SKM-1 (cell line): ENCODE data around the gene MTOR.
"Not testable (repeated sequence)": the region's sequence is repeated elsewhere in the genome, so short reads cannot be mapped to it uniquely, and the experiment has no call there.

Experiments used
- DNase-seq: peaks from one replicate; lab custom pipeline; 2025; ENCODE audit not compliant: unreplicated experiment; lab: John Stamatoyannopoulos, UW

The MTOR gene

DNA sequence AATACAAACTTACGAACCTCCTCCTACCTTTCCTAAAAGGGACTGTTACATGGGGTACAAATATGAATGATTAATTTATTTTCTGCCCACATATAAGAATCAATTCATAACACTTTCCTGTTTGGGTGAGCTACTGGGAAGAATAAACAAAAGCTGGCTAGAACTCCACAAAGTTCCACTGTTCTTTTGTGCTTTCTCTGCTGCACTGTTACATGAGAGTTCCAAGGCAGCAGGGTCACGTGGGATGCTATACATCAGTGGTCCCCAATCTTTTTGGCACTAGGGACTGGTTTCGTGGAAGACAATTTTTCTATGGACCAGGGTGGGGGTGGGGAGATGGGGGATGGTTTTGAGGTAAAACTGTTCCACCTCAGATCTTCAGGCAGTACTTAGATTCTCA, 75.4 kb downstream of the MTOR start:
- DNase-seq = no peak

DNA sequence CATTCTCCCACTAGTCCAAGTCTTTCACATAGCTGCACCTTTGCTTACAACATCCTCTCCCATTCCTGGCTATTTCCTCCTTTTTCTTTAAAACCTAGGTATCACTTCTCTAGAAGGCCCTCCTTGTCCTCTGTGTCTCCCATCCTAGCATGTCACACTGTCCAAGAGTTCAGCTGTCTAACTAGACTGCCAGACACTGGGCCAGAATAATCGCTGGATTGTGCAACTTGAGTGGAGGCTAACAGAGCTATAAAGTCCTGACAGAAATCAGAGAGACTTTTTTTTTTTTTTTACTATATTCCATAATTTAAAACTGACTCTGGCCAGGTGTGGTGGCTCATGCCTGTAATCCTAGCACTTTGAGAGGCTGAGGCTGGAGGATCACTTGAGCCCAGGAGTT, 77.4 kb downstream of the MTOR start:
- no peak for DNase-seq

DNA sequence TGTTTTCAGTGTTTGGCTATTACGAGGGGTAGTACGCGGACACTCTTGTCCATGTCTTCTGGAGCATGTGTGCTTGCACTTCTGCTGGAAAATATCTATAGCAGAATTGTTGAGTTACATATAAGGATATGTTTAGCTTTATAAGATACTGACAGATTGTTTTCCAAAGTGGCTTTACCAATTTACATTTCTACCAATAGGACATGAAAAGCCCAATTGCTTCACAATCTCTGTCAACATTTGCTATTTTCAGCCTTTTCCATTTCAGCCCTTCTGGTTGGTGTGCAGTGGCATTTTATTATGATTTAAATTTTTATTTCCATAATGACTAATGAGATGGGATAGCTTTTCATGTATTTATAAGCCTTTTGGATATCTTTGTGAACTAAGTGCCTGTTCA, 79.5 kb downstream of the MTOR start:
- no peak for DNase-seq

DNA sequence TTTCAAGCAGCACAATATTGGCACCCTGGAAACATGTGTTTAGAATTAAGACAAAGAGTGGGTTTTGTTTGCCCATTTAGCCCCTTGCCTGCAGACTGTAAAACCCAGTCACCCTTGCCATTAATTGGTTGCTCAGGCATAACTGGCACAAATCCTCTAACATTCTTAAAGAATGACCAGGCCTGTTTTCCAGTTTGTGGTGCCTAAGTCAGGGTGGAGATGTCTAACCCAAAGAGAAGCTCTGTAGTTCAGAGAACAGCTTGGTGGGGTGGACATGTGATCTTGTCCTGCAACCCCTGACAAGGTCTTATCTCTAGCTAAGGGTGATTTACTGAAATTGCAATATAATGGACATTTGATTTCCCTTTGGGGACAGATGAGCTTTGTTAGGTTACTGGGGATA, 82.0 kb downstream of the MTOR start:
- no peak for DNase-seq

DNA sequence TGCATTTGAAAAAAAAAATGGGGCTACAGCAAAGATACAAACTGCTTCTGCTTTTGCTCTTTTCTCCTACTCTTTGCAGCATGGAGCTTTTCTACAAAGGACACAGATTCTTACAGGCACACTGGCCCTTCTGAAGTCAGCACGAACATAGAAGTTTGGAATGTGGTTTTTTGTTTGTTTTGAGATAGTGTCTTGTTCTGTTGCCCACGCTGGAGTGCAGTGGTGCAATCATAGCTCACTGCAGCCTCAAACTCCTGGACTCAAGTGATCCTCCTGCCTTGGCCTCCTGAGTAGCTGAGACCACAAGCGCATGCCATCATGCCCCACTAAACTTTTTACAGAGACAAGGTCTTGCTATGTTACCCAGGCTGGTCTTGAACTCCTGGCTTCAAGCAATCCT, 82.6 kb downstream of the MTOR start:
- not testable (repeated sequence) for DNase-seq

DNA sequence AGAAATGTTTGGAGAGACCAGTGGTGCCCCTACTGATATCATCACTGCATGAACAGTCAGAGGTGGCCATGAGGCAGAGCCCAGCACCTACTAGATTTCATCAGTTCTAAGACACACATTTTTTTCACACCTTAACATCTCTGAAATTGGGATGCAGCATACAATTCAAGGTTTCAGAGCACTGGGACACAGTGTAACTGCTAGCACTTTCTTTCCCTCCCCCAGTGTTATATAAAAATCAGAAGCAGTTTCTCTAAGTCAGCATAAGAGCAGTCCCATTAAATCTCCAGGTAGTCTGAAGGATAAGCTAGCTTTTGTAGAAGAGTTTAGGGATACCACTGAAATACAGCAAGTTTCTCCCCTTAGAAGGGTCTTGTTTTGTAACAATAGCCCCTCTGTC, 83.2 kb downstream of the MTOR start:
- no peak for DNase-seq

DNA sequence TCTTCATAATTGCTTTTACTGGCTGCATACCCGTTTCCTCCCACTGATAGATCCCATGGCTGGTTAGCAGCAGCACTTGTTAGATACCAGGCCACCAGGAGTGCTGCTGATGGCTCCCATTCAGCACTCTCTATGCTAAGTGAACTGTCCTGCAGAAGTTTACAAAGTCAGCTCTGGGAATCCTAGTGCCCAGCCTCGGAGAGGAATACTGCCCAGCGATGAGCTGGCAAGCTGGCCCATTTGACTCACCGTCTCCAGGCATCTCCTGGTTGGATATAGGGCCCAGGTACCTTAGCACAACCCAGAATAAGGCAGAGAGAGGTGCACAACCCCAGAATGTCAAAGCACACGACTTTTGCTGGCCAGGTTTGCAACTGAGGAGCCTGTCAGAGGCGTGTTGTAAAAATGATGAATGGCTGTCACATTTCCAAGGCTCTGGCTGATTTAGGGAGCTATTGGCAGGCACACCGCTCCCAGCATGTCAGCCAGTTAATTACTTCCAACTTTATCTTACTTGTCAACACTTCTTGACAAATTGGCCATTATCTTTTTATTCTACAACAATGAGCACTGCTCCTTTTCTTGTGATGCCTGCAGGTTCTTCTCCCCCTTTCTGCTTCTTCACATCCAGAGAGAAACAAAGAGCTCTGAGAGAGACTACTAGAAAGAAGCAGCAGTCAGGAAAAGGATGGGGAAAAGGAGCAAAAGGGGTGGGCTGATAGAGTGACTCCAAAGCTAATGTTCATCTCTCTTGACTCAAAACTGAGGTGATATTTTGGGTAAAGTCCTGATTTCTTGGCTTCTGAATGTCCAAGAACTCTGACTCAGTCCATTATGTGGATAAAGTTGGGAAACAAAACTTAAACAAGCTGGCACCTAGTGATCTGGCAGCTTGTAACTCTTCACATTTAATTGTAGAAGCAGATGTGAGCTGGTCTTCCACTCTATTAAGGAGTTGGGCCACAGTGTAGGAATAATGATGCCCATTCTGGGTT, 84.0 kb downstream of the MTOR start:
- DNase-seq = no peak

DNA sequence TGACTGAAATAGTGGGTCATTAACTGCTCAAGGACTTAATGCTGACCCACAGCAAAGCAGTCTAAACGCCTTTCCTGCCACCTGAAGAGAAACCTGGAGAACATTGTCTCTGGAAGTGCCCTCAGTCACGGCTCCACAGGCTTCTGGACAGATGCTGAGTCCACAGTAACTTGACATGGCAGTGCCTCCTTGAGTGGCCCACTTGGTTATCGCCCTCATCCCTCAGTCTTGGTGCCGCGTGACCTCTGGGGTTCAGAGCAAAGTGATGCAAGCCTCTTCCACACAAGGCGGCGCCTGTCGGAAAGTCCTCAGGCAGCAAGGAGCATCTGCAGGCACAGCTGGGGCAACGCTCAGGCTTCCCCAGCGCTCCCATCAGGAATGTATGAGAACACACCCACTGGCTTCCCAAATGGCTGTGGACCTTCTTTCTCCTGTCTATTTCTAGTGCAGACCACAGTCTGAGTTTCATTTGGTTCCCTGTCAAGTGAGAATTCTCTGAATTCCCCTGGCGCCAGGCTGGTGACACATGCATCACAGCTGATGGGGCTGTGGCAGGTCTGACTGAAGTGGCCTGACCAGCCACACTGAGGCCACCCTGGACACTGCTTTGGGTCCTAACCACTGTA, 86.2 kb downstream of the MTOR start:
- DNase-seq = no peak

DNA sequence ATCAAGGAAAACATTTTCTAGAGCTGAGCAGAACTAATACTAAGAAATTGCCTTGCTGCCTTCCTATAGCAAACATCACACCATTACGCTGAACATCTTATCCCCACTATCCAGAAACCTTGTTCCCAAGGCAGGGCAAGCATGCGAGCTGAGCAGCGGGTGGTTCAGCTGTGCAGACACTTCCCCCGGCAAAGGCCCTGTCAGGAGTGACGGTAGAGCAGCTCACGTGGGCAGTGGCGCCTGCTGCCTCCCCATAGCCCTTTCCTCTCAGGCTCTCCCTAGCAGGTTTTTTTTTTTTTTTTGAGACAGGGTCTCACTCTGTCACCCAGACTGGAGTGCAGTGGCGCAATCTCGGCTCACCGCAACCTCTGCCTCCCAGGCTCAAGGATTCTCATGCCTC, 86.9 kb downstream of the MTOR start:
- no peak for DNase-seq

DNA sequence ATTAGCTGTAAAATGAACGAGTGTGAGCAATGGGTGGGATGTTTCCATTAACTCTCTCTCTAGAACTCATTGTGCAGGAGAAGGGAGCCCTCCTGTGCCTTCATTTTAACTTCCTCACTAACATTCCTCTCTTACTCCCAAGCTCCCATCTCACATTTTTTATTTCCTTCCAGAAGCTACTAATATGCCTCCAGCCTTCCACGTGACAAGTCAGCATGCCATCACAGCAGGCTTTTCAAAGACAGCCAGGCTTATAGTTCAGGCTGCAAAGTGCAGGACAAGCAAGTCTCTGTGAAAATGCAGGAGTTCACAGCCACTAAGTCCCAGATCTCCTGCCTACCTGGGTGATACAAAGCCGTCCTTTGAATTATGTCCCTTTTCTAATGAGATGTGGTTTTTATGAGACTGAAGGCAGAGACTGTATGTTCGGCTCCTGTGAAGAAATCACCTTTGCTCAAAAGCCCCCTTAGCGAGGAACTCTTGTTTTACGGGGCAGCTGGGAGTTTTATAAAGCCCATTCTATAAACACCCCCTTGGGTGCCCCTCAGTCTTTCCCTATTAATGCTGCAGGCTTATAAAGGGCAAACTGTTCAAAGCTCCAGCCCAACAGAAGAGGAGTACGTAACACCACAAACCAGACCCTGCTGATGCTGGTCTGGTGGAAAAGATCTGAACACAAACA, 87.9 kb downstream of the MTOR start:
- DNase-seq = no peak

DNA sequence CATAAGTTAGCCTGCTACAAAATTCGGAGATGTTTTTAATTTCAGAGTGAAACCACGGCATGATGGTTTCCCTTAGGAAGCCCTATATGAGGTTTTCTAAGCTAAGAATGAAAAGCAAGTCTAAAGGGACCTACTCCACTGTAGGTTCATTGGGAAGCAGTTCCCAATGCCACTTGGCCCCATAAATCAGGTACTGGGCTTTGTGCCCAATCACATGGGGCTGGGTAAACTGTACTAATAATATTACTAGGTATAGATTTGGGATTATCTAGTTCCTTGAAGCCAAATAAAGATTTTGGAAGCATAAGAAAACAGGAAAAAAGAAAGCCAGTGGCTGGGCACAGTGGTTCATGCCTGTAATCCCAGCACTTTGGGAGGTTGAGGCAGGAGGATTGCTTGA, 92.2 kb downstream of the MTOR start:
- DNase-seq = no peak

DNA sequence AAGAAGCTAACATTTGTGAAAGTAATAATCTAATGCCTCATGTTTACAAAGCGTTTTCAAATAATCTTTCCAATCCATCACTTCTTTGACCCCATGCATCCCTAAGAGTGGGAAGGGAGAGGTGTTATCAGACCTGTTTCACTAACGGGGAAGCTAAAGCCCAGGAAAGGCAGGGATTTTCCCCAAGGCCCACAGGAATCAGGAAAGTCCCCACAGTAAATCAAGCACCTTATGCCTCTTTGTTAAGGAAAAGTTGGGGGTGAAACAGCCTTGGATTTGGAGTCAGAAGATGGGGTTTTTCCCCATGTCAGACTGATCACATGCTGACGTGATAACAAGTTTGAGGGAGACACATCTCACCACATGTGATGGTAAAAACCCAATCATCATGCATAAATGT, 93.1 kb downstream of the MTOR start:
- no peak for DNase-seq

DNA sequence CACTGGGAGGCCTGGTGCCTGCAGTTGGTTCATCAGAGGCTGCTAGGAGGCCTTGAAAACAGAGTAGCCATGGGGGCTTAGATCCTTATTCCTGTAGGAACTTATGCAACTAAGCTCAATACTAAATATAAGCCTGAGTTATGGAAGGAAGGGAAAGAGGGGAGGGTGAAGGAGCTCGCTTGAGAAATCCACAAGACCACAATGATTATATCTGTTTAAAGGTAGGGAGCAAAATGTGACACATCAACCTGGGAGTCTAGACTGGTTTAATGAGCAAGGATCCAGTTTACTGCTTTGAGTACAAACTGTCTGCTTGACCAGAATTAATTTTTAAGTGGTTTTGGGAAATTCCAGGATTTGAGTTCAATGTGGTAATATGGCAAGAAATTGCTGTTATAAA, 93.6 kb downstream of the MTOR start:
- no peak for DNase-seq

DNA sequence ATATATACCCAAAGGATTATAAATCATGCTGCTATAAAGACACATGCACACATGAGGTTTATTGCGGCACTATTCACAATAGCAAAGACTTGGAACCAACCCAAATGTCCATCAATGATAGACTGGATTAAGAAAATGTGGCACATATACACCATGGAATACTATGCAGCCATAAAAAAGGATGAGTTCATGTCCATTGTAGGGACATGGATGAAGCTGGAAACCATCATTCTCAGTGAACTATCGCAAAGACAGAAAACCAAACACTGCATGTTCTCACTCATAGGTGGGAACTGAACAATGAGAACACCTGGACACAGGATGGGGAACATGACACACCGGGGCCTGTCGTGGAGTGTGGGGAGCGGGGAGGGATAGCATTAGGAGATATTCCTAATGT, 95.6 kb downstream of the MTOR start:
- not testable (repeated sequence) for DNase-seq

DNA sequence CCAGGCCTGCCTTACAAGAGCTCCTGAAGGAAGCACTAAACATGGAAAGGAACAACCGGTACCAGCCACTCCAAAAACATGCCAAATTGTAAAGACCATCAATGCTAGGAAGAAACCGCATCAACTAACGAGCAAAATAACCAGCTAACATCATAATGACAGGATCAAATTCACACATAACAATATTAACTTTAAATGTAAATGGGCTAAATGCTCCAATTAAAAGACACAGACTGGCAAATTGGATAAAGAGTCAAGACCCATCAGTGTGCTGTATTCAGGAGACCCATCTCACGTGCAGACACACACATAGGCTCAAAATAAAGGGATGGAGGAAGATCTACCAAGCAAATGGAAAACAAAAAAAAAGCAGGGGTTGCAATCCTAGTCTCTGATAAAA, 99.6 kb downstream of the MTOR start:
- DNase-seq = not testable (repeated sequence)

DNA sequence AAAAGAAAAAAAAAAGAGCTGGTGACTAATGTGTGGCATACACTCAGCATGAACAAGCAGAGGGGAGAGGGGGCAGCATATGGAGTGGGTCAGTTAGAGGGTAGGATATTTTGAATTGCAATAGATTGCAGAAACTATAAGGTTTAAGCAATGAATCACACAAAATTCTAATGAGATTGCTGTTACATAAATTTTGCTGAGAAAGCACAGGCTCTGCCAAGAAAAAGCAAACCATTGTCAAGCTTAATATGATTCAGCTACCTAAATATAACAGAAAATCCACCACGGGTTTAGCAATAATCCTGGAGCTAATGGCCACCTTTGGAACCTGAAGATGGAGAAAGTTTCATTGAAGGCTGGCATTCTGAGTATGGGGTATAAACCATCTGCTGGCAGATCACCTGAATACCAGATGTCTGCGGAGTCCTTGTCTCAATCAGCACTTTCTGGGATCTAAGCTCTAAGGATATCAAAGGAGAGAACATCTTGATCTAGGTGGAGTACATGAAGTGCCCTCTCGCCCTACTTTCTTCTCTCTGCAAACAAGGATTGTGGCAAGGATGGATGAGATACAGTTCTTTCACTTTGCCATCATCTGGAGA, 103.5 kb downstream of the MTOR start:
- no peak for DNase-seq

DNA sequence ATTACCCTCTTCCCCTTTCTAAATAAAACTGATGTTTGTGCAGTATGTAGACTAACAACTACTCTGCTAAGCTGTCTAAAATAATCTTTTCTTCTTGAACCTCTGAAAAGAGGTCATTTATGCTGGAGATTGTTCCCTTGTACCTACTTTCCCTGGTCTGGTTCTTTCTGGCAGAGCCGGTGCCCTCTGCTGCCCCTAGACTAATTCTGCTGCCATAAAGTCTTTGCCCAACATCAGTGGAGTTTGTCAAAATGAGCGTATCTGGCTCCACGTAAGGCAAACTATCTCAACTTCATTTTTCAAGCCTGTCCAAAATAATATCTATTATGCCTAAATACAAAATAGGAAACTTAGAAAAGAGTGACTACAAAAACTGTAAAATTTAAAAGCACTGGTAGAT, 104.1 kb downstream of the MTOR start:
- no peak for DNase-seq

DNA sequence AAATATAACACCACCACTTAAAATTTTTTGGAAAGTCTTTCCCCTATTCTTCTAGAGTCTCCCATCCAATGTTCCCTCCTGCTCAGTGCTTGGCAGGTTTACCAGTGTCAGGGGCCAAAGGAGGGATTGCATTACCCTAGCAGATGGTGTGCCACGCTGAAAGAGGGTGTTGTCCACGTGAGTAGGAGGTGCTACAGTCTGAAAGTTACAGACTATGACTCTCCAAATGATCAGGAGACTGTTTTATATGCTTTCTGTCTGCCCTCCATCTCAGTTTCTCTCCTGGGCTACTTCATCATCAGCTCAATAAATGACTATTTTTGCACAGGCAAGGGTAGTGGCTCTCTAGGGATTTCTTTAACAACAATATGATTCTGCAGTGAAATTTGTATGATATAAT, 104.5 kb downstream of the MTOR start:
- no peak for DNase-seq

DNA sequence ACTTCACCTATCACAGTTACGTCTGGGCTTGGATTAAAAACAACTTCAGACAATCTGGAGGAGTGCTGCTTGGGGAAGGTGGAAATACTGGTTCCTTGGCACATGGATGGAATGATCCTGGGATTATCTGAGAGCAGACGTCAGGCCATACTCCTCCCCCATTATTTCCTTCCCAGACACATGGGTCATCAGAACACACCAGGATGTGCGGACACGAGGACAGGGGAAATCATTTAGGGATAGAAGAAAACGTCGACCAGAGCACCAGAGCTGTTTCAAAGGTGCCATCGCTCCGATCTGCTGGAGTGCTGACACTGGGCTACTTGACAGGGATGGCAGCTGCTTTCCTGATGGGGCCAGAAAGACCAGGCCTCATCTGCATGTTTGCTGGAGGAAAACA, 105.0 kb downstream of the MTOR start:
- no peak for DNase-seq

DNA sequence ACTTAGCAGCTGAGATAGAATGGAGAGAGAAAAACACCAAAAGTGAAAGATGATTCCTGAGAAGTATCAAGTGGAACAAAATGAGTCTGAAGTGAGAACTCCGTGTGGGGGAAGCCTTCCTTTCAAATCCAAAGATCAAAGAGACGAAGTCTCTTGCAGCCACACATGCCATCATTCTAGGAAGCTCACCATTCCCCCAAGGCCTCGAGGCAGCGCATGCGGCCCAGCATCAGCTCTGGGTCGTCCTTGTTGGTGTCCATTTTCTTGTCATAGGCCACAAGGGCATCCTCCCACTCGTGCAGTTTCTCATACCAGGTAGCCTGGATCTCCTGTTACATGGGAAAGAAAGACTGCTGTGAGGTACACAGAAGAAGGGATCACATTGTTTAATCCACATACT, 105.4 kb downstream of the MTOR start:
- no peak for DNase-seq

DNA sequence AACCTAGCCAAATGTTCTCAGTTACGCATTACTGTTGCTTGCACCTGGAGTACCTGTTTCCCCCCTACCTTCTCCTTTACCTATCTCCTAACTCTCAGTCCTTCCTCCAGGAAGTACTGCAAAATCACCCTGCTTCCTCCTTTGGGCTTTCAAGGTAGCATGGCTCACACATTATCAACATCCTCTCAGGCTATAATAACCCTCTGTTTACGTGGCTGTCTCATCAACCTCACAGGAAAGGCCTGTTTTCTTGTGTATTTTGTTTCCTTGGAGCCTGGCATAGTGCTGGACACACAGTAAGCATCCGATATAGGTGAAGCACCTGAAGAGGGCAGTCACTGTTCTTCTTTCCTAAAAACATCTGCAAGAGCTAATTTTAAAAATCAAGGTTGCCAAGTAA, 105.9 kb downstream of the MTOR start:
- DNase-seq = no peak

DNA sequence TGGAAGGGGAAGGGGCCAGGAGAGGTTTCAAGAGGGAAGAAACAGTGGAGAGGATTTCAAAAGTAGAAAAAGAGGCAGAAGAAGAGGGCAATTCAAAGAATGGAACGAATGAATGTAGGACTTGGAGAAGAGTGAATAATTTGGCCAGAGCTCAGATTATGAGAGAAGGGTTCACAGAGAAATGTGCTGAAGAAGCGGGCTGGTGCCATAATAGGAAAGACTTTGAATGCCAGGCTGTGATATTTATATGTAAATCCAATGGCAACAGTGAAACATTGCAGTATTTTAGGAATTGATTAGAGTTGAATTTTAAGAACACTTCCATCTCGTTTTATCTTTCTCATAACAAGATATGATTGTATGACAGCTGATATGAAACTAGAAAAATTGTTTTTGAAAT, 109.2 kb downstream of the MTOR start:
- no peak for DNase-seq
